ENCODE data around the gene CNN2. TPM values are rescaled to one million over a fixed set of nuclear protein-coding genes. Genes with fewer than 3 reads are reported as not detected.
A peak's percentile ranks its signal among the peaks of the same experiment; 100 is the strongest.

The CNN2 gene
- total and polyA plus RNA-seq, 9 of the 15 experiments (the other 6 are each of a cell fraction or from before 2014, with no cell fraction given) = 12.1 to 174 (median 52.7) TPM

DNA sequence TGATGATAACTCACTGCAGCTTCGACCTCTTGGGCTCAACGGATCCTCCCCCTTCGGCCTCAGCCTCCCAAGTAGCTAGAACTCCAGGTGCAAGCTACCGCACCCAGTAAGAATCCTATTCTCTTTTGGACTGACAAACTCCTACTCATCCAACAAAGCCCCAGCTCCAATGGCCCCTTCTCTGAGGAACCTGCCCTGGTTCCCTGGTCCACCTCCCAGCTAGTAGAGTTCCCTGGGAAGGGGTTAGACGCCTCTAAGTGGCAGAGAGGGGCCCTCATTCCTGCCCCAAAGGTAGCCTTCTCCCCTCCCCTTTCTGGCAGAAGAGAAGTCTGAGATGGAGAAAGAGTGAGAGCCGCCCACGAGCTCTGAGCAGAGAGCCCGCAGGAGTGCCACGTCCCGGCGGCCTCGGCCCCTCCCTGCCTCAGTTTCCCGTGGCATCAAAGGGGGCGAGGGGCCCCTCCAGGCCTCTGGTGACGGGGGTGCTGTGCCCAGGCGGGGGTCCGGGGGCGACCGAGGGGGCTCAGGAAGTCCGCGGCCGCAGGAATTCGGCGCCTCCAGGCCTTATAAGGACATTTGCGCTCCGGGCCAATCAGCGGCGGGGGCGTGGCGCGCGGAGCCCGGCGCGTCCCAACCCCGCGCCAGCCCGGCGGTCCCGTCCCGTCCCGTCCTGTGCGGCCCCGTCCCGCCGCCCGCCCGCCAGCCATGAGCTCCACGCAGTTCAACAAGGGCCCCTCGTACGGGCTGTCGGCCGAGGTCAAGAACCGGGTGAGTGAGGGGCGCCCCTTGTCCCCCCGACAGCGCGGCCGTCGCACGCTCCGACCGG lies at the start of gene CNN2 (continued):
- TF ChIP-seq, protein P1, sequence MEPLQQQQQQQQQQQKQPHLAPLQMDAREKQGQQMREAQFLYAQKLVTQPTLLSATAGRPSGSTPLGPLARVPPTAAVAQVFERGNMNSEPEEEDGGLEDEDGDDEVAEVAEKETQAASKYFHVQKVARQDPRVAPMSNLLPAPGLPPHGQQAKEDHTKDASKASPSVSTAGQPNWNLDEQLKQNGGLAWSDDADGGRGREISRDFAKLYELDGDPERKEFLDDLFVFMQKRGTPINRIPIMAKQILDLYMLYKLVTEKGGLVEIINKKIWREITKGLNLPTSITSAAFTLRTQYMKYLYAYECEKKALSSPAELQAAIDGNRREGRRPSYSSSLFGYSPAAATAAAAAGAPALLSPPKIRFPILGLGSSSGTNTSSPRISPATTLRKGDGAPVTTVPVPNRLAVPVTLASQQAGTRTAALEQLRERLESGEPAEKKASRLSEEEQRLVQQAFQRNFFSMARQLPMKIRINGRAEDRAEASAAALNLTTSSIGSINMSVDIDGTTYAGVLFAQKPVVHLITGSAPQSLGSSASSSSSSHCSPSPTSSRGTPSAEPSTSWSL (CRISPR knock-in tag; IDR thresholded peaks at IDR 0.05; ENCODE audit: borderline replicate concordance) = no peak
- TF ChIP-seq CC2D1A (IDR thresholded peaks at IDR 0.05) (no peak), EGR1 (conservative IDR thresholded peaks at IDR 0.05) (peak; percentile 79), NCOA1 (IDR thresholded peaks at IDR 0.05; ENCODE audit: low read depth) (no peak), EHMT2 (IDR thresholded peaks at IDR 0.05) (no peak), ERF (CRISPR knock-in tag; IDR thresholded peaks at IDR 0.05) (no peak), SMARCE1 (IDR thresholded peaks at IDR 0.05) (no peak), U2AF1 (optimal IDR thresholded peaks at IDR 0.05; ENCODE audit: low read depth, low read length) (no peak), ZNF239 (CRISPR knock-in tag; IDR thresholded peaks at IDR 0.05) (peak; percentile 93), MBD2 (IDR thresholded peaks at IDR 0.05; ENCODE audit: borderline replicate concordance, low read depth) (peak; percentile 20; the same call in 1 of the 2 replicates), EP300 (IDR thresholded peaks at IDR 0.05; ENCODE audit: low read length) (no peak), TCFL5 (CRISPR knock-in tag; conservative IDR thresholded peaks at IDR 0.05) (no peak), SETDB1 (IDR thresholded peaks at IDR 0.05; ENCODE audit: low read length) (no peak), ZNF583 (CRISPR knock-in tag; IDR thresholded peaks at IDR 0.05) (no peak; the same call in 1 of the 2 replicates), ZC3H8 (IDR thresholded peaks at IDR 0.05) (no peak), EWSR1 (IDR thresholded peaks at IDR 0.05; ENCODE audit: borderline replicate concordance, low read depth, partially characterized antibody) (no peak)
- TF ChIP-seq, protein P2, sequence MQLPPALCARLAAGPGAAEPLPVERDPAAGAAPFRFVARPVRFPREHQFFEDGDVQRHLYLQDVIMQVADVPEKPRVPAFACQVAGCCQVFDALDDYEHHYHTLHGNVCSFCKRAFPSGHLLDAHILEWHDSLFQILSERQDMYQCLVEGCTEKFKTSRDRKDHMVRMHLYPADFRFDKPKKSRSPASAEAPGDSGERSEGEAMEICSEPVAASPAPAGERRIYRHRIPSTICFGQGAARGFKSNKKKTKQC (CRISPR knock-in tag; IDR thresholded peaks at IDR 0.05) = no peak
- TF ChIP-seq, protein P3, sequence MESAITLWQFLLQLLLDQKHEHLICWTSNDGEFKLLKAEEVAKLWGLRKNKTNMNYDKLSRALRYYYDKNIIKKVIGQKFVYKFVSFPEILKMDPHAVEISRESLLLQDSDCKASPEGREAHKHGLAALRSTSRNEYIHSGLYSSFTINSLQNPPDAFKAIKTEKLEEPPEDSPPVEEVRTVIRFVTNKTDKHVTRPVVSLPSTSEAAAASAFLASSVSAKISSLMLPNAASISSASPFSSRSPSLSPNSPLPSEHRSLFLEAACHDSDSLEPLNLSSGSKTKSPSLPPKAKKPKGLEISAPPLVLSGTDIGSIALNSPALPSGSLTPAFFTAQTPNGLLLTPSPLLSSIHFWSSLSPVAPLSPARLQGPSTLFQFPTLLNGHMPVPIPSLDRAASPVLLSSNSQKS (CRISPR knock-in tag; IDR thresholded peaks at IDR 0.05) = no peak
- TF ChIP-seq, protein P4, sequence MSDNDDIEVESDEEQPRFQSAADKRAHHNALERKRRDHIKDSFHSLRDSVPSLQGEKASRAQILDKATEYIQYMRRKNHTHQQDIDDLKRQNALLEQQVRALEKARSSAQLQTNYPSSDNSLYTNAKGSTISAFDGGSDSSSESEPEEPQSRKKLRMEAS (CRISPR knock-in tag; IDR thresholded peaks at IDR 0.05) = 0 out of 2 replicates have a peak, but pooled peaks have one; percentile 28
- TF ChIP-seq, protein P5, sequence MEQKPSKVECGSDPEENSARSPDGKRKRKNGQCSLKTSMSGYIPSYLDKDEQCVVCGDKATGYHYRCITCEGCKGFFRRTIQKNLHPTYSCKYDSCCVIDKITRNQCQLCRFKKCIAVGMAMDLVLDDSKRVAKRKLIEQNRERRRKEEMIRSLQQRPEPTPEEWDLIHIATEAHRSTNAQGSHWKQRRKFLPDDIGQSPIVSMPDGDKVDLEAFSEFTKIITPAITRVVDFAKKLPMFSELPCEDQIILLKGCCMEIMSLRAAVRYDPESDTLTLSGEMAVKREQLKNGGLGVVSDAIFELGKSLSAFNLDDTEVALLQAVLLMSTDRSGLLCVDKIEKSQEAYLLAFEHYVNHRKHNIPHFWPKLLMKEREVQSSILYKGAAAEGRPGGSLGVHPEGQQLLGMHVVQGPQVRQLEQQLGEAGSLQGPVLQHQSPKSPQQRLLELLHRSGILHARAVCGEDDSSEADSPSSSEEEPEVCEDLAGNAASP (IDR thresholded peaks at IDR 0.05) = no peak
- TF ChIP-seq, protein P6, sequence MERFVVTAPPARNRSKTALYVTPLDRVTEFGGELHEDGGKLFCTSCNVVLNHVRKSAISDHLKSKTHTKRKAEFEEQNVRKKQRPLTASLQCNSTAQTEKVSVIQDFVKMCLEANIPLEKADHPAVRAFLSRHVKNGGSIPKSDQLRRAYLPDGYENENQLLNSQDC (CRISPR knock-in tag; IDR thresholded peaks at IDR 0.05) = no peak
- TF ChIP-seq, protein P7, sequence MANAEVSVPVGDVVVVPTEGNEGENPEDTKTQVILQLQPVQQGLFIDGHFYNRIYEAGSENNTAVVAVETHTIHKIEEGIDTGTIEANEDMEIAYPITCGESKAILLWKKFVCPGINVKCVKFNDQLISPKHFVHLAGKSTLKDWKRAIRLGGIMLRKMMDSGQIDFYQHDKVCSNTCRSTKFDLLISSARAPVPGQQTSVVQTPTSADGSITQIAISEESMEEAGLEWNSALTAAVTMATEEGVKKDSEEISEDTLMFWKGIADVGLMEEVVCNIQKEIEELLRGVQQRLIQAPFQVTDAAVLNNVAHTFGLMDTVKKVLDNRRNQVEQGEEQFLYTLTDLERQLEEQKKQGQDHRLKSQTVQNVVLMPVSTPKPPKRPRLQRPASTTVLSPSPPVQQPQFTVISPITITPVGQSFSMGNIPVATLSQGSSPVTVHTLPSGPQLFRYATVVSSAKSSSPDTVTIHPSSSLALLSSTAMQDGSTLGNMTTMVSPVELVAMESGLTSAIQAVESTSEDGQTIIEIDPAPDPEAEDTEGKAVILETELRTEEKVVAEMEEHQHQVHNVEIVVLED (CRISPR knock-in tag; IDR thresholded peaks at IDR 0.05) = 0 out of 2 replicates have a peak, but pooled peaks have one; percentile 4
